ENCODE measurements around the gene SESTD1.

DNA sequence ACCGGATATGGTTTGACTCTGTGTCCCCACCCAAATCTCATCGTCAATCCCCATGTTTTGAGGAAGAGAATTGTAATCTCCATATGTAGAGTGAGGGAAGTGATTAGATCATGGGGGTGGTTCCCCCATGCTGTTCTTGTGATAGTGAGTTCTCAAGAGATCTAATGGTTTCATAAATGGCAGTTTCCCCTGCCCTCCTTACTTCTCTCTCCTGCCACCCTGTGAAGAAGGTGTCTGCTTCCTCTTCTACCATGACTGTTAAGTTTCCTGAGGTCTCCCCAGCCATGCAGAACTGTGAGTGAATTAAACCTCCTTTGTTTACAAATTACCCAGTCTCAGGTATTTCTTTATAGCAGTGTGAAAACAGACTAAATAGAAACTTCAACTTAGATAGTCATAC lies 69.5 kb downstream of the SESTD1 start:
- TF ChIP-seq JUNB (IDR thresholded peaks at IDR 0.05), result no peak
- TF ChIP-seq, protein P1, sequence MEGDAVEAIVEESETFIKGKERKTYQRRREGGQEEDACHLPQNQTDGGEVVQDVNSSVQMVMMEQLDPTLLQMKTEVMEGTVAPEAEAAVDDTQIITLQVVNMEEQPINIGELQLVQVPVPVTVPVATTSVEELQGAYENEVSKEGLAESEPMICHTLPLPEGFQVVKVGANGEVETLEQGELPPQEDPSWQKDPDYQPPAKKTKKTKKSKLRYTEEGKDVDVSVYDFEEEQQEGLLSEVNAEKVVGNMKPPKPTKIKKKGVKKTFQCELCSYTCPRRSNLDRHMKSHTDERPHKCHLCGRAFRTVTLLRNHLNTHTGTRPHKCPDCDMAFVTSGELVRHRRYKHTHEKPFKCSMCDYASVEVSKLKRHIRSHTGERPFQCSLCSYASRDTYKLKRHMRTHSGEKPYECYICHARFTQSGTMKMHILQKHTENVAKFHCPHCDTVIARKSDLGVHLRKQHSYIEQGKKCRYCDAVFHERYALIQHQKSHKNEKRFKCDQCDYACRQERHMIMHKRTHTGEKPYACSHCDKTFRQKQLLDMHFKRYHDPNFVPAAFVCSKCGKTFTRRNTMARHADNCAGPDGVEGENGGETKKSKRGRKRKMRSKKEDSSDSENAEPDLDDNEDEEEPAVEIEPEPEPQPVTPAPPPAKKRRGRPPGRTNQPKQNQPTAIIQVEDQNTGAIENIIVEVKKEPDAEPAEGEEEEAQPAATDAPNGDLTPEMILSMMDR (IDR thresholded peaks at IDR 0.05), result no peak
- no peak for TF ChIP-seq TP53 (CRISPR knock-in tag; IDR thresholded peaks at IDR 0.05)
- no peak for TF ChIP-seq CEBPB (IDR thresholded peaks at IDR 0.05)
